Measurements from ENCODE around the gene KCNE1. TPM values are rescaled to one million over a fixed set of nuclear protein-coding genes. Genes with fewer than 3 reads are reported as not detected.

The KCNE1 gene
- total RNA-seq, 3 donors from 2014 or later: 0.32 to 1.4 (median 0.55) TPM

Other genes with a start within 250 kb of the KCNE1 start
- 1 to 10 TPM in 1 of 3 donors, under 1 TPM in 2; 0.38 to 1.0 (median 0.84) TPM for gene KCNE2, start 148.2 kb downstream of the KCNE1 start, total RNA-seq
- gene SMIM11, start 136.7 kb downstream of the KCNE1 start, total RNA-seq: 10 to 100 TPM in 1 of 3 donors, 1 to 10 TPM in 2; 1.7 to 12.1 (median 3.8) TPM
- not detected for gene SMIM34, start 88.3 kb downstream of the KCNE1 start, total RNA-seq
- 10 to 100 TPM; 44.4 to 55.2 (median 50.7) TPM for gene RCAN1, start 102.9 kb upstream of the KCNE1 start, total RNA-seq
- 1 to 10 TPM in 2 of 3 donors, under 1 TPM in 1; 0.96 to 4.8 (median 3.0) TPM for gene CLIC6, start 156.8 kb upstream of the KCNE1 start, total RNA-seq

Measured in mucosa of descending colon (tissue), 3 donors.